ENCODE results near the gene HTR7.
"Not testable (repeated sequence)": the region's sequence is repeated elsewhere in the genome, so short reads cannot be mapped to it uniquely, and the experiment has no call there.

Gene HTR7

DNA sequence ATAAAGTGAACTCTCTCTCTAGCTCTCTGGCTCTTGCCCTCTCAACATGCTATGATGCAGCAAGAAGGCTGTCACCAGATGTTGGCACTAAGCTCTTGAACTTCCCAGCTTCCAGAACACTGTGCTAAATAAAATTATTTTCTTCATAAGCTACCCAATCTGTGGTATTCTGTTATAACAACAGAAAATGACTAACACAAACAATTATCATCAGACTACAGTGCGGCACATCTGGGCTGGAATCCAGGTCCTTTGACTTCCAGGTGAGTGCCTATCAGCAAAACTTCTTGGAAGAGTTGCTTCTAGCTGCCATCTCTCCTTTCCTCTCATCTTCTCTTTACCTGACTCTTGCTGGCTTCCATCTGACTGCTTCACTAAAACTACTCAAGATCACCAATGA, 20.4 kb downstream of the HTR7 start:
- ATAC-seq (no peak), DNase-seq (ENCODE audit: low spot score in 2 of 2) (no peak)
- Mint-ChIP-seq H3K9me3 (no peaks in the 10 kb centered on the region), H3K27ac (no peak overlapping the region), H3K36me3 (no peaks in the 10 kb centered on the region), H3K4me1 (no peaks in the 10 kb centered on the region), H3K4me3 (no peak overlapping the region)

DNA sequence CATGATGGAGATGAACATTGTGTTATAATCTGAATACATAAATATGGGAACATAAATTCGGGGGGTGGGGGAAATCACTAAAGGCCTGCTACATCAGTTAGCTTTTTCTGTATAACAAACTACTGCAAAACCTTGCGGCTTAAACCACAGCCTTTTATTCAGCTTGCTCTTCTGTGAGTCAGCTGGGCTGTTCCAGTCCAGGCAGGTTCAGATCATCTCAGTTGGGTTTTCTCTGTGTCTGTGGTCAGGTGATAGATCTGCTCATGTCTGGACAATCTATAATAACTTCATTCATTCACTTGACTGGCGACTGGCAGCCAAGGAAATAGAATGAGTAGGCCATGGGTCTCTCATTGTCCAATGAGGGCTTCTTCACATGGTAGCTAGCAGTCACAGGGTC, 23.5 kb downstream of the HTR7 start:
- ATAC-seq = no peak
- Mint-ChIP-seq H3K4me3 (no peak overlapping the region), H3K36me3 (no peaks in the 10 kb centered on the region), H3K4me1 (no peaks in the 10 kb centered on the region), H3K9me3 (no peaks in the 10 kb centered on the region), H3K27ac (no peak overlapping the region)
- DNase-seq (ENCODE audit: low spot score in 2 of 2) = no peak

- no peaks in the 10 kb centered on the region for H3K36me3 Mint-ChIP-seq
- DNase-seq (ENCODE audit: low spot score in 2 of 2) (no peak), ATAC-seq (peak; percentile 24)
- H3K4me1 Mint-ChIP-seq = no peaks in the 10 kb centered on the region
- no peak overlapping the region for H3K27ac Mint-ChIP-seq
- H3K9me3 Mint-ChIP-seq = no peaks in the 10 kb centered on the region
- H3K4me3 Mint-ChIP-seq = no peak overlapping the region
These were observed 25.7 kb downstream of the HTR7 start for GRCh38 chr10:90832111-90832510.

DNA sequence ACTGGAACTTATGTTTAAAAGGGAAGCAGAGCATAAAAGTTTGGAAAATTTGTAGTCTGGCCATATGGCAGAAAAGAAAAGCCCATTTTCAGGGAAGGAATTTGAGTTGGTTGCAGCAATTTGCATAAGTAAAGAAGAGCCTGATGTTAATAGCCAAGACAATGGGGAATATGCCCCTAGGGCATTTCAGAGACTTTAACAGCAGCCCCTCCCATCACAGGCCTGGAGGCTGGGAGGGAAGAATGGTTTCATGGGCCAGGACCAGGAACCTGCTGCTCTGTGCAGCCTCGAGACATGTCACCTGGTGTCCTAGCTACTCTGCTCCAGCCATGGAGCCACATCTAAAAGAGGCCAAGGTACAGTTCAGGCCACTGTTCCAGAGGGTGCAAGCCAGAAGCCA, 35.3 kb downstream of the HTR7 start:
- ATAC-seq (no peak), DNase-seq (ENCODE audit: low spot score in 2 of 2) (no peak)
- Mint-ChIP-seq H3K36me3 (no peaks in the 10 kb centered on the region), H3K4me1 (no peaks in the 10 kb centered on the region), H3K4me3 (no peak overlapping the region), H3K27ac (no peak overlapping the region), H3K9me3 (peaks cover 2% of the 10 kb centered on the region)

DNA sequence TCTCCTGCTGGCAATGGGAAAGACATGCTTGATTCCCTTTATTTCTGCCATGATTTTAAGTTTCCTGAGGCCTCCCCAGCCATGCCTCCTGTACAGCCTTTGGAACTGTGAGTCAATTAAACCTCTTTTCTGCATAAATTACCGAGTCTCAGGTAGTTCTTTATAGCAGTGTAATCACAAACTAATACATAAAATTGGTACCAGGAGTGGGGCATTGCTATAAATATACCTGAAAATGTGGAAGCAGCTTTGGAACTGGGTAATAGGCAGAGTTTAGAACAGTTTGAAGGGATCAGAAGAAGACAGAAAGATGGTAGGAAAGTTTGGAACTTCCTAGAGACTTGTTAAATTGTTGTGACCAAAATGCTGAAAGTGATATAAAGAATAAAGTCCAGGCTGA, 36.0 kb downstream of the HTR7 start:
- H3K4me1 Mint-ChIP-seq; DNase-seq (ENCODE audit: low spot score in 2 of 2); ATAC-seq; H3K27ac Mint-ChIP-seq; H3K9me3 Mint-ChIP-seq; H3K4me3 Mint-ChIP-seq; H3K36me3 Mint-ChIP-seq: not testable (repeated sequence)

- ATAC-seq (no peak), DNase-seq (ENCODE audit: low spot score in 2 of 2) (no peak)
- no peak overlapping the region for H3K4me3 Mint-ChIP-seq
- H3K4me1 Mint-ChIP-seq = no peaks in the 10 kb centered on the region
- H3K27ac Mint-ChIP-seq = no peak overlapping the region
- H3K36me3 Mint-ChIP-seq = no peaks in the 10 kb centered on the region
- peaks cover 2% of the 10 kb centered on the region for H3K9me3 Mint-ChIP-seq
These were observed 37.9 kb downstream of the HTR7 start for GRCh38 chr10:90819911-90820310.

DNA sequence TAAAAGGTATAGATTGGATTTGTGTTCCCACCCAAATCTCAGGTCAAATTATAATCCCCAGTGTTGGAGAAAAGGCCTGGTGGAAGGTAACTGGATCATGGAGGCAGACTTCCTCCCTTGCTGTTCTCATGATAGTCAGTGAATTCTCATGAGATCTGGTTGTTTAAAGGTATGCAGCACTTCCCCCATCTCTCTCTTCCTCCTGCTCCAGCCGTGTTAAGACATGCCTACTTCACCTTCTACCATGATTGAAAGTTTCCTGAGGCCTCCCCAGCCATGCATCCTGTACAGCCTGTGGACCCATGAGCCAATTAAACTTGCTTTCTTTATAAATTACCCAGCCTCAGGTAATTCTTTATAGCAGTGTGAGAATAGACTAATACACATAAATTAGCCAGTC, 39.1 kb downstream of the HTR7 start:
- no peak for DNase-seq (ENCODE audit: low spot score in 2 of 2)
- Mint-ChIP-seq H3K4me3 (no peak overlapping the region), H3K36me3 (no peaks in the 10 kb centered on the region), H3K9me3 (peaks cover 2% of the 10 kb centered on the region), H3K27ac (no peak overlapping the region), H3K4me1 (no peaks in the 10 kb centered on the region)
- ATAC-seq = no peak

DNA sequence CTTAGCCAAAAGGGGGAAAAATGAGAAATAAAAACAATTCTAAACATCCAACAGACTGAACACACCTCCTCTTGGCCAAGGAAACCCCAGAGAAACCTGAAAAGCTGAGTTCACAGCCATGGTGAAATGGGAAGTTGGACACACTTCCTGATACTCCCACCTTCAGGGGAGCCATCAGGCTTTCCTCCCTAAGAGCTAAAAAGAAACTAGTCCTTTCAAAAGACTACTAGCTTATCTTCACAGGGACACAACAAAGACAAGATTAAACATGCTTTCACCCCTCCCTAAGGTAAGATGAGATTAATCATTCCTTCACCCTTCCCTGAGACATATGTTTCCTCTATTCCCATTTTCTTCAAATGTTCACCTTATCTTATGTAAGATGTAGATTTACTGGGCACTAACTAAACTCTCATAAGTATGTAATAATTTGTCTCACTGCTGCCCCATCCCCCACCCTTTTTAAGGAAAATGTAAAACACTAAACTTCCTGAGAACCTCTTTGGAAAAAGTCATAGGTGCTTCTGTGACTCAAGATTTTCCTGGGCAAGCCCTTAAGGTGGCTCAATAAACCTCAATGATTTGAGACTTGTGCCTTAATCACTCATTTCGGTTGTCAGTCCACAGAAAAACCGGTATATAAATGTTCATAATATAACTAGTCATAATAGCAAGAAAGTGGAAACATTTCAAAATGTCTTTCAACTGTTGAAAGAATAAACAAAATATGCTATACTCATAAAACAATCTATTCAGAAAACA, 40.5 kb downstream of the HTR7 start:
- no peak for DNase-seq (ENCODE audit: low spot score in 2 of 2)
- Mint-ChIP-seq H3K27ac (no peak overlapping the region), H3K4me3 (no peak overlapping the region), H3K4me1 (no peaks in the 10 kb centered on the region), H3K9me3 (peaks cover 2% of the 10 kb centered on the region), H3K36me3 (no peaks in the 10 kb centered on the region)
- no peak for ATAC-seq

DNA sequence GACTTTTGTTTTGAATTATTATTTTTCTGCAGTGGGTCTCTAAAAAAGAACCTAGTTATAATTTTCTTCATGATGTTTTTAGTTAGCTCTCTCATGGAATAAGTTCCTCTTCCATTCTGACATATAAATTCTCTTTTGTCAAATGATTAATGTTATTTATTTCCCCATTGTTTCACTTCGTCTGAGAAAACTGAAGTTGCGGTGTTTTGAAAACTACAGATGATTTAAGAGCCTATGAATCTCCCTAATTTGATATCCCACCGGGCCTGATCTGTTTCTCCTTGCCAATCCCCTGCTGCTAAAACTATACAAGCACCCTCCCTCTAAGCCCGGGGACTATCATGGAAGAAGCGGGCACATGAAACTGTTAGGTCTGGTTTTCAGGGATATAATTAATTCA, 41.4 kb downstream of the HTR7 start:
- no peak for ATAC-seq
- H3K36me3 Mint-ChIP-seq = no peaks in the 10 kb centered on the region

GRCh38 chr10:90813594-90814365, 44.1 kb downstream of the HTR7 start:
- ATAC-seq (no peak), DNase-seq (ENCODE audit: low spot score in 2 of 2) (no peak)
- H3K27ac Mint-ChIP-seq = no peak overlapping the region
- H3K4me1 Mint-ChIP-seq = no peaks in the 10 kb centered on the region
- no peaks in the 10 kb centered on the region for H3K9me3 Mint-ChIP-seq
- H3K4me3 Mint-ChIP-seq = no peak overlapping the region
- no peaks in the 10 kb centered on the region for H3K36me3 Mint-ChIP-seq

More for the DNA sequence above, 41.4 kb downstream of the HTR7 start:
- no peak overlapping the region for H3K27ac Mint-ChIP-seq
- no peaks in the 10 kb centered on the region for H3K4me1 Mint-ChIP-seq
- DNase-seq (ENCODE audit: low spot score in 2 of 2) = no peak
- no peak overlapping the region for H3K4me3 Mint-ChIP-seq
- H3K9me3 Mint-ChIP-seq = no peaks in the 10 kb centered on the region

DNA sequence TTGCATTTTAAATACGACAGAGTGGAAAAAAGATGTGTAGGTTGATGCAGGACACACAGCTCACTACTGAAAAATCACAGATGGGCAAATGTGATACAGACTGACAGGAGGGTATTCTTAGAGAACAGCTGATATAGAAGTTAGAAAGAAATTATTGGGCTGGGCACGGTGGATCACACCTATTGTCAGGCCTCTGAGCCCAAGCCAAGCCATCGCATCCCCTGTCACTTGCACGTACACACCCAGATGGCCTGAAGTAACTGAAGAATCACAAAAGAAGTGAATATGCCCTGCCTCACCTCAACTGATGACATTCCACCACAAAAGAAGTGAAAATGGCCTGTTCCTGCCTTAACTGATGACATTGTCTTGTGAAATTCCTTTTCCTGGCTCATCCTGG, 50.7 kb downstream of the HTR7 start:
- H3K9me3 Mint-ChIP-seq; H3K27ac Mint-ChIP-seq; H3K36me3 Mint-ChIP-seq; DNase-seq (ENCODE audit: low spot score in 2 of 2); H3K4me3 Mint-ChIP-seq; H3K4me1 Mint-ChIP-seq; ATAC-seq: not testable (repeated sequence)

- Mint-ChIP-seq H3K9me3 (no peaks in the 10 kb centered on the region), H3K27ac (no peak overlapping the region), H3K4me3 (no peak overlapping the region), H3K4me1 (no peaks in the 10 kb centered on the region), H3K36me3 (no peaks in the 10 kb centered on the region)
- DNase-seq (ENCODE audit: low spot score in 2 of 2) (no peak), ATAC-seq (no peak)
These were observed 51.2 kb downstream of the HTR7 start for GRCh38 chr10:90806677-90807076.

GRCh38 chr10:90805206-90805605, 52.6 kb downstream of the HTR7 start:
- Mint-ChIP-seq H3K27ac (no peak overlapping the region), H3K4me3 (no peak overlapping the region), H3K36me3 (no peaks in the 10 kb centered on the region), H3K4me1 (no peaks in the 10 kb centered on the region), H3K9me3 (no peaks in the 10 kb centered on the region)
- no peak for ATAC-seq
- DNase-seq (ENCODE audit: low spot score in 2 of 2) = no peak

GRCh38 chr10:90804354-90804753, 53.5 kb downstream of the HTR7 start:
- ATAC-seq = no peak
- no peak for DNase-seq (ENCODE audit: low spot score in 2 of 2)
- H3K27ac Mint-ChIP-seq = no peak overlapping the region
- H3K4me3 Mint-ChIP-seq = no peak overlapping the region
- H3K4me1 Mint-ChIP-seq = no peaks in the 10 kb centered on the region
- H3K9me3 Mint-ChIP-seq = no peaks in the 10 kb centered on the region
- no peaks in the 10 kb centered on the region for H3K36me3 Mint-ChIP-seq

- Mint-ChIP-seq H3K4me3 (no peak overlapping the region), H3K27ac (no peak overlapping the region), H3K9me3 (no peaks in the 10 kb centered on the region), H3K36me3 (no peaks in the 10 kb centered on the region), H3K4me1 (no peaks in the 10 kb centered on the region)
- ATAC-seq = no peak
- DNase-seq (ENCODE audit: low spot score in 2 of 2) = no peak
These were observed 56.2 kb downstream of the HTR7 start for GRCh38 chr10:90801608-90802007.

GRCh38 chr10:90800232-90800796, 57.5 kb downstream of the HTR7 start:
- H3K27ac Mint-ChIP-seq = no peak overlapping the region
- no peak overlapping the region for H3K4me3 Mint-ChIP-seq
- no peak for ATAC-seq

More at GRCh38 chr10:90800232-90800796, 57.5 kb downstream of the HTR7 start:
- H3K36me3 Mint-ChIP-seq = no peaks in the 10 kb centered on the region
- no peaks in the 10 kb centered on the region for H3K9me3 Mint-ChIP-seq
- H3K4me1 Mint-ChIP-seq = no peaks in the 10 kb centered on the region
- DNase-seq (ENCODE audit: low spot score in 2 of 2) = no peak
